Measurements from ENCODE around the gene PTPN3.

GRCh38 chr9:109483744-109484429, 14.2 kb downstream of the PTPN3 start:
- no peak for TF ChIP-seq EZH2 (IDR thresholded peaks at IDR 0.05; ENCODE audit: low read length)
- no peak for TF ChIP-seq CTCF (optimal IDR thresholded peaks at IDR 0.05 in 1 of 3, IDR thresholded peaks at IDR 0.05 in 1 of 3, conservative IDR thresholded peaks at IDR 0.05 in 1 of 3; ENCODE audit: extremely low read depth in 1 of 3, insufficient read depth in 2 of 3, low read length in 3 of 3)
